ENCODE results near the gene CUX1.
"Not testable (repeated sequence)": the region's sequence is repeated elsewhere in the genome, so short reads cannot be mapped to it uniquely, and the experiment has no call there.

CUX1 gene

DNA sequence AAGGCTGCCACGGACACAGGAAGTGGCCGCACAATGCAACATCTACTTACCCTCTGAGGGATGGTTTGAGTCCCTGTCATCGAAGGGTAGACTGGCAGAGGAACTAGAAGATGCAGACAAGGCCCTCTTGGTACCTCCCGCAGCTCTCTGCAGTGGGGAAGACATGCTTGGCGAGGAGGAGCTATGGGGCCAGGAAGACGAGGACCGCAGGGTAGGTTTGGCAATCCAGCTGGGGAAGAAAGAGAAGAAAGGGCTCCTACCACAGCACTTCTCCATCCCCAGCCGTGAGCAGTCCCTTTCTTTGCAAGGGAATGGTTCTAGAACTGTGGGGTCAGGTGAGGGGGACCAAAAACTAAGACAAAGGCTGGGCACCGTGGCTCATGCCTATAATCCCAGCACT is 511.9 kb downstream of the CUX1 start:
- H3K9ac ChIP-seq (ENCODE audit: low read depth, low read length); H3K36me3 ChIP-seq (ENCODE audit: insufficient read depth, low read length); H3K9me3 ChIP-seq (ENCODE audit: control insufficient read depth, insufficient read depth, low read length); H3K4me1 ChIP-seq (ENCODE audit: insufficient read depth, low read length): not testable (repeated sequence)

DNA sequence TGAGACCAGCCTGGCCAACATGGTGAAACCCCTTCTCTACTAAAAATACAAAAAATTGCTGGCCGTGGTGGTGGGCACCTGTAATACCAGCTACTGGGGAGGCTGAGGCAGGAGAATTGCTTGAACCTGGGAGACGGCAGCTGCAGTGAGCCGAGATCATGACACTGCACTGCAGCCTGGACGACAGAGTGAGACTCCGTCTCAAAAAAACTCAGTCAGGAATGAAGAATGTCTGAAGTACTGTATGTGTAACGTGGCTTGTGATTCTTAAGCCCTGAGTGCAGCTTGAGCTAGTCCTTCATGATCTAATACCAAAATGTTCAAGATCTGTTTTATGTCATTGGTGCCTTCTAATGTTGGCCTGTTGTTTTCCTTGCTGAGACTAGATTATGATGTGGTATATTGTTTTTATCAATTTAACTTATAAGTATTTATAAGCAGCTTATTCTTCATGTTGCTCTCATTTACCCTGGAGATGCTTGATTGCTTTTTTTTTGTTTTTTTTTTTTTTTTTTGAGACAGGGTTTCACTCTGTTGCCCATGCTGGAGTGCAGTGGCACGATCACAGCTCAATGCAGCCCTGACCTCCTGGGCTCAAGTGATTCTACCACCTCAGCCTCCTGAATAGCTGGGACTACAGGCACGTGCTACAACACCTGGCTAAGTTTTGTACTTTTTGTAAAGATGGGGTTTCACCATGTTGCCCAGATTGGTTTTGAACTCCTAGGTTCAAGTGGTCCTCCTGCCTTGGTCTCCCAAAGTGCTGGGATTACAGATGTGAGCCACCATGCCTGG is 513.4 kb downstream of the CUX1 start:
- not testable (repeated sequence) for H3K36me3 ChIP-seq (ENCODE audit: insufficient read depth, low read length); H3K9ac ChIP-seq (ENCODE audit: low read depth, low read length); H3K4me1 ChIP-seq (ENCODE audit: insufficient read depth, low read length); H3K9me3 ChIP-seq (ENCODE audit: control insufficient read depth, insufficient read depth, low read length)
